Measurements from ENCODE around the gene NANP. TPM values are rescaled to one million over a fixed set of nuclear protein-coding genes. Genes with fewer than 3 reads are reported as not detected.
"Not testable (repeated sequence)": the region's sequence is repeated elsewhere in the genome, so short reads cannot be mapped to it uniquely, and the experiment has no call there.

Gene NANP, protein sequence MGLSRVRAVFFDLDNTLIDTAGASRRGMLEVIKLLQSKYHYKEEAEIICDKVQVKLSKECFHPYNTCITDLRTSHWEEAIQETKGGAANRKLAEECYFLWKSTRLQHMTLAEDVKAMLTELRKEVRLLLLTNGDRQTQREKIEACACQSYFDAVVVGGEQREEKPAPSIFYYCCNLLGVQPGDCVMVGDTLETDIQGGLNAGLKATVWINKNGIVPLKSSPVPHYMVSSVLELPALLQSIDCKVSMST
- 8.2 and 8.9 TPM in 2 replicates for total RNA-seq

DNA sequence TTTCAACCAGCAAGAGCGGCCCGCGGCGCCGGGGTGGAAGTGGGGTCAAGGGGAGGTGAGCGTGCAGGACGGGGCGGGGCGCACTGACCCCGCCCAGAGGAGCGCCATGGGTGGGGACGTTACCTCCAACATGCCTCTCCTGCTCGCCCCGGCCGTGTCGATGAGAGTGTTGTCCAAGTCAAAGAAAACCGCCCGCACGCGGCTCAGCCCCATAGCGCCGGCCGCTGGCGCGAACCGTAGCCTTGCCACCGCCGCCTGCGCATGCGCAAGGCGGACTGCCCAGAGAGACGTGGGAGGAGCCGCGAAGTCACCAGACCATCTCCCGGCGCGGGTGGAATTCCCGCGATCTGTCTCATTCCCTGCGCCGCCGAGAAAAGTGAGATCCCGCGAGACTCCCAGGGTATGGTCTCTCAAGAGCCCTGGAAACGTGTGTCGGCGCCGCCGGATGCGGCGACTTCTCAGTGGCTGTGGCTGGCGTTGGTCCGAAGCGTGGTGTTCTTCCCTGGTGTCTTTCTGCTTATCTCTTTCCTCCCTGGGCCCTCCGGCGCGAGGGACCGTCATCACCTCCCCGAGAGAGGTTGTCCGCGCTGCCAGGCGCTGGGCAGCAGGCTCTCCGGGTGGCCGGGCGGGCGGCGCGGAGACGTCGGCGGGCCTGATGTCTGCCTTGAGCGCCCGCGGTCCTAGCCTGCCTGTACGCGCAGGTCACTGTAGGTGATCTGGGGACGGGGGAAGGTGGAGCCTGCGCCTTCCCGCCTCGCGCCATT, at the start of gene NANP:
Gene NANP (minus strand): TSS at position 279 of the 764 bp plus-strand sequence. CDS start 66 bp downstream, at position 213.
- peak; percentile 94 for DNase-seq (ENCODE audit: low read depth)

DNA sequence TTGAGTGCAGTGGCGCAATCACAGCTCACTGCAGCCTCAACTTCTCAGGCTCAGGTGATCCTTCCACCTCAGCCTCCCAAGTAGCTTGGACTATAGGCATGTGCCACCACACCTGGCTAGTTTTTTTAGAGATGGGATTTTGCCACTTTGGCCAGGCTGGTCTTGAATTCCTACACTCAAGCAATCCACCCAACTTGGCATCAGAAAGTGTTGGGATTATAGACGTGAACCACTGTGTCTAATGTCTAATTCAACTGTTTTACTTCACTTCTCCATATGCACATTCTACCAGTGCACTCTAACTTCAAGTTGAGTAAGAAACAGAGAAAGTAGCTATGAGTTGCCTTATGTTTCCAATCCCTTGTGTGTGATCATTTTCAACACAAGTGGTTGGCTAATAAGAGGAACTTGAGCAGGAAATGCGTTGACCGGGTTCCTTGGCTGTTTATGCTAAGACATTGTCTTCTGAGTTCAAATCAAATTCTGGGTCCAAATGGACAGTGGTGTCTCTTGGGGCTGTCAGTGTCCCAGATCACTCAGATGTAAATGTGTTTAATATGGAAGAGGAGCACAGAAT, 48.9 kb upstream of the NANP start:
- no peak for DNase-seq (ENCODE audit: low read depth)

DNA sequence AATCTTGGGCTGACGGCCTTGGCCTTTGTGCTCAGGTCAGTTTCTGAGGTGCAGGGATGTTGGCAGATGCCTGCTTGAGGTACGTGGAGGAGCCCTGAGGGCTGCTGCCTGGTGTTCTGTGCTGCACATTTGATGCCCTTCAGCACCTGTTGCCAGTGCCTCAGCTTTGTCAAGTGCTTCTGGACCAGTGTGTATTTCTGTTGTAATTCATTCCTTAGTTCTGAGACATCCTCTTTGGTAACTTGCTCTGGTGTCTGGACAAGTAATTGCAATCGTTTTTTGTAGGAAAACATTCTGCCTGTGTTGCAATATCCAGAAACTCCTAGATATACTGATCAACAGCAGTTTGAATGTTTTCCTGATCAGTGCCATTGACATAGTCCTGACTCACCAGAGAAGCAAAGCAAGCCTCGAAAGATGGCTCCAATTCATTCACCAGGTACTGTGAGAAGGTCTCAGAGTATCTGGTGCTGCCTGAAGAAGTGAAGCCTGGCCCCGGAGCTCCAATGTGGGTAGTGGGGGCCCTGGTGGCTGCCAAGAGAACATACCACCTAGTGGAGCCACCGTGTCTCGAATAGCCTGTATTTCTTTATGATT, 46.1 kb upstream of the NANP start:
- peak; percentile 69 for DNase-seq (ENCODE audit: low read depth)

DNA sequence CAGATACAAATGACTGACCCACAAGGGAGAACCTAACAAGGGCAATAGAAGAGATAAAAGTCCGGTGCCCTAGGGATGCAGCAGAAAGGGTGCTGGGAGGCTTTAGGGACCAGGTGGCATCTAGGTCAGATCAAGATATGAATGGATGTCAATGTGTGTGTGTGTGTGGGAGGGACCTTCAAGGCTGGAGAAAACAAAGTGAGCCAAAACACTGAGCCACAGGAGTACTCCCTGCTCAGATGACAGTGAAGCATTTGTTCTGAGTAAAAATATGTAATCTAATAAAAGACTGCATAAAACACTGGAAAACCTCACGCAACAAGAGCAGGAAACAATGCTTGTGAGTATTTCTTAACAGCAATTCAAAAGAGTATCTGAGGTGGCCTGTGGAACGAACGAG, 44.6 kb upstream of the NANP start:
- DNase-seq (ENCODE audit: low read depth), result no peak

DNA sequence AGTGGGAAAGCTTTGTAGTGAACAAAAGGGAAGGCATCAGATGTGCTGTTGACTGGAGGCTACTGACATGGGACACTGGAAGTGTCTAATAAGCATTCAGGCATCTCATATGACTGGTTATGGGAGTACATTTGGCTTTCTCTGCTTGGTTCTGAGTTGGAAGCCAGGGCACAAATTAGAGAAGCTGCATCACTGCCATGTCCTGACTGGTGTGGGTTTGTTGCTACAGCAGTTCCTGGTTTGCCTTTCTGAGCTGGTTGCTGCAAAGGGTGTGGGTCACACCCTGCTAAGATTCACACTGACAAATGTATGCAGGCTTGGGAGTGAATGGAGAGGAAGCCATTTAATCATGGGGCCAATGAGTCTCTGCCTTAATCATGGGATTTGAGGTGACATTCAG, 36.2 kb upstream of the NANP start:
- no peak for DNase-seq (ENCODE audit: low read depth)

DNA sequence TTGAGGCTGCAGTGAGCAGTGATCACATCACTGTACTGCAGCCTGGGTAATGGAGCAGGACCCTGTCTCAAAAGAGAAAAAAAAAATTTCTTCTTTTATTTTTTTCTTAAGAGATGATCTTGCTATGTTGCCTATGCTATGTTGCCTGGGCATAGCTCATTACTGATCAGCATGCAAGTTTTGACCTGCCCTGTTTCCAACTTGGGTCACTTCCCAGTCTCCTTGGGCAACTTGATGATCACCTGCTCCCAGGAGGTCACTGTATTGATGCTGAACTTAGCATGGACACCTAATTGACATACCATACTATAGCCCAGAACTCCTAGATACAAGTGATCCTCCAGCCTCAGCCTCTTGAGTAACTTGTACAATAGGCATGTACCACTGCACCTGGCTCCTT, 30.7 kb upstream of the NANP start:
- no peak for DNase-seq (ENCODE audit: low read depth)

DNA sequence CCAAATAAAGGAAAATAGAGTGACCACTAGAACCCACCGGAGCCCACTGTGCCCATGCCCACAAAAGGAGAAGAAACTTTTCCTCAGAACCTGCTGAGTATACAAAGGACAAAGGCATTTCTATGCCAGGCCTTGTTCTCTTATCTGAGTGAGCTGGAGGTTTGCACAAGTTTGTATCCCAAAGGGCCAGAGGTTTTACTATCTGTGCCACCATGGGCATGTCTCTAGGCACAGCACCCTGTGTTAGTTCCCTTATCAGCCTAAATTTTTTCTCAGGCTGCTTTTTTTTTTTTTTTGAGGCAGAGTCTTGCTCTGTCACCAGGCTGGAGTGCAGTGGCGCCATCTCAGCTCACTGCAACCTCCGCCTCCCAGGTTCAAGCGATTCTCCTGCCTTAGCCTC, 29.1 kb upstream of the NANP start:
- DNase-seq (ENCODE audit: low read depth), result not testable (repeated sequence)

DNA sequence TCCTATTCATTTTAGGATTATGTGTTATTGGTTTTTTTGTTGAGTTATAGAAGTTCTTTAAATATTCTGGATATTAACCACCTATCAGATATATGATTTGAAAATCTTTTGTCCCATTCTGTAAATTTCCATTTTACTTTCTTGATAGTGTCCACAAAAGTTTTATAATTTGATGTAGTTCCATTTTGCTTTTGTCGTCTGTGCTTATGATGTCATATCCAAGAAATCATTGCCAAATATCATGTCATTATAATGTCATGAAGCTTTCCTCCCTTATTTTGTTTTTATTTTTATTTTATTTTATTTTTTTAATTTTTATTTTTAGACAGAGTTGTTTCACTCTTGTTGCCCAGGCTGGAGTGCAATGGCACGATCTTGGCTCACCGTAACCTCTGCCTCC, 21.0 kb upstream of the NANP start:
- no peak for DNase-seq (ENCODE audit: low read depth)

DNA sequence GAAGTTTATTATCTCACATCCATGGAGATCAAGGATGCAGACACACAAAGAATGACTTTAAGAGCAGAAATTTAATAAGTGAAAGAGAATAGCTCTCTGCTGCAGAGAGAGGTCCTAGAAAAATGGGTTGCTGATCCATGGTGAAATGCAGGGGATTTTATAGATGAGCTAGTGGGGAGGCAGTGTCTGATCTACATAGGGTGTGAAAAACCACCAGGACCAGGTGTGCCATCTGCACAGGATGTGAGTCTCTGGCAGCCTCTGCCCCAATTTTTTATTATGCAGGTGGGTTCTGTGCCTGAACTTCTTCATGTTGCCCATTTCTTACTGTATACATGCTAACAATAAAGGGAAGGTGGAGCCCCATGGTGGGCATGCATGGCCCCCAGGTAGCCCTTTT, 19.9 kb upstream of the NANP start:
- DNase-seq (ENCODE audit: low read depth), result no peak

DNA sequence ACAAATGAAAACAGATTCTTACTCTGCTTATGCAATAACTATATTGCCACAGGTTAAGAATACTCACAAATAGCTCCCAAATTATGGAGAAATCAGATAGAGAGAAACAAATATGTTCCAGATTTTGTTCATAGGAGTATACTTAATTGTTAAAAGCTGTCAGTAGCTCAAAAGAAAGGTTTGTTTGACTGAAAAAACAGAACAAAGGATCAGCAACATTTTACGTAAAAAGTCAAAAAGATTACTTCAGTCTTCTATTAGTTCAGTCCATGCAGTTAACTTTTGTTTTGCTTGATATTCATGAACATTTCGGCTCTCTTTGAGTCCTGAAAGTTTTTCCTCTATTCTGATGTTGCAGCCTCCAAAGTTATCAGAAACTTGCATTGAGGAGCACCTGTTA, 13.4 kb upstream of the NANP start:
- DNase-seq (ENCODE audit: low read depth), result no peak

DNA sequence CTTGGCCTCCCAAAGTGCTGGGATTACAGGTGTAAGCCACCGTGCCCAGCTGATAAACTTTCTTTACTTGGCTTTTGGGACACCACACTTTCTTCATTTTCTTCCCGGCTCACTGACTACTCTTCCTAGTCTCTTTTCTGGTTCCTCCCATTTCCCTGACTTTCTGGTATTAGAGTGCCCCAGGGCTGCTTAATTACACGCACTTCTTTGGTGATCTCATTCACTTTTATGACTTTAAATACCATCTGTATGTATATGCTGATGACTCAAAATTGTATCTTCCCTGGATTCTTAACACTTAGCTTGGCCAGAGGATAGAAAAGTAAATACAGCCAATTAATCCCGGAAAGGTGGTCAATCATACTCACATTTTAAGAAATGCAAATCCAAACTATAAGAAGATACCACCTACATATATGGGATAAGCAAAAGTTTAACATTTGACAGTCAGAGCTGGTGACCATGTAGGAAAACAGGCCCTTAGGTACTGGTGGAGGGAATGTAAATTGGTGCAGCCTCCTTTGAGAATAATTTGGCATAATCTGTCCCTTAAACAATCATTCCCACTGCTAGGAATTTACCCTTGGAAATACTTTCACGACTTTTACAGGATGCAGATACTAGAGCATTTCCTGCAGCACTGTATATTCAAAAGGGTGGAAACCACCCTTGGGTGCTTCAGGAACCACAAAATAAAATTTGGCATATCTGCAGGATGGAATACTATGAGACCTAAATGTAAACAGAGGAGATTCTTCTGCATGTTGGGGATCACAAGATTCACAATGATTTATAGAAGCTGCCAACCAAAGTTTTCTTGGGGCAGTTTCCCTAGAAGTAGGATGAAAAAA, 9.4 kb upstream of the NANP start:
- no peak for DNase-seq (ENCODE audit: low read depth)

DNA sequence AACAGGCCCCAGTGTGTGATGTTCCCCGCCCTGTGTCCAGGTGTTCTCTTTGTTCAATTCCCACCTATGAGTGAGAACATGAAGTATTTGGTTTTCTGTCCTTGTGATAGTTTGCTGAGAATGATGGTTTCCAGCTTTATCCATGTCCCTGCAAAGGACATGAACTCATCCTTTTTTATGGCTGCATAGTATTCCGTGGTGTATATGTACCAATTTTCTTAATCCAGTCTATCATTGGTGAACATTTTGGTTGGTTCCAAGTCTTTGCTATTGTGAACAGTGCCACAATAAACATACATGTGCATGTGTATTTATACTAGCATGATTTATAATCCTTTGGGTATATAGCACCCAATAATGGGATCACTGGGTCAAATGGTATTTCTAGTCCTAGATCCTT, 6.8 kb upstream of the NANP start:
- DNase-seq (ENCODE audit: low read depth), result not testable (repeated sequence)

DNA sequence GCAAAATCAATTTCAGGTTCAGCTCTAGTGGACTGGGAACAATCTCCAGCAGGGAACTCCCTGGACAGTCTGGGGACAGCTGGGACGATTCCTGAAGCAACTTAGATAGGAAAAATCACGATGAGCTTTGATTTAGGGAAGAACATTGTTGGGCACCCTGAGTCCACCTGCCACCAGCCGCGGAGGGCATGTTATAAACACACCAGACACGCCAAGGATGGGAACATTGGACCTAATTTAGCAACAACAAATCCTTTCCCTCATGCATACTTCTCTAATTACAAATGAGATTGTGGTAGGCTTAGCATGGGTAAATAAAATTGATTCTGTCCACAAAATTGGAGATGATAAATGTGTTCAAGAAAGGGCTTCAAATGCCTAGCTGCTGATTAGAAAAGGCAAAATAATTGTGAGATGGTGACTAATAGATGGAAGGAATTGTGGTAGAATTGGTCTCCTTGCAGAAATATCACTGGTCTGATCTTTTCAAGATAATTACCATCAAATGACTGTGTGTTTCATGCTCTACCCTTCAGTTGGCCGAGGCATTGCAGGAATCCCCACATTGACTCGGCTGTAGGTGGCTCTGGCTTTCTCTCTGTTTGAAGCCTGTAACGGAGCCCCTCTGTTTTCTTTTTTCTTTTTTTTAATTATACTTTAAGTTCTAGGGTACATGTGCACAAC, 6.1 kb upstream of the NANP start:
- DNase-seq (ENCODE audit: low read depth), result no peak

DNA sequence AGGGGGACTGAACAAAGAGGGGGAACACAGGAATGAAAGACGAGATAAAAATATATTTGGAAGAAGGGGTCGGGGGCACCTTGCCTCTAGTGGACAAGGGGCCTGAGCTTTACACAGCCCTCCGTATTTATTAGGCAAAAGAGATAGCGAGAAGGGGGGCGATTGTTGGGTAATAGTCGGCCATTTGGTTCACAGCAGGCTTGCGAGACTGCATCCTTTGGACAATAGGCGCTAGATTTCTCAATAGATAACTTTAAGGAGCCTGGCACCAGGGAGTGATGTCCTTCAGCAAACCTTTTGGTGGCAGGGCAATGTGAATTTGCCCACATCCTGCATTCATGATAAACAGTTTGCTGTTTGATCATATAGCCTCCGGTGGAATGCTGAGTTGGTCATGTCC, 3.0 kb upstream of the NANP start:
- no peak for DNase-seq (ENCODE audit: low read depth)

DNA sequence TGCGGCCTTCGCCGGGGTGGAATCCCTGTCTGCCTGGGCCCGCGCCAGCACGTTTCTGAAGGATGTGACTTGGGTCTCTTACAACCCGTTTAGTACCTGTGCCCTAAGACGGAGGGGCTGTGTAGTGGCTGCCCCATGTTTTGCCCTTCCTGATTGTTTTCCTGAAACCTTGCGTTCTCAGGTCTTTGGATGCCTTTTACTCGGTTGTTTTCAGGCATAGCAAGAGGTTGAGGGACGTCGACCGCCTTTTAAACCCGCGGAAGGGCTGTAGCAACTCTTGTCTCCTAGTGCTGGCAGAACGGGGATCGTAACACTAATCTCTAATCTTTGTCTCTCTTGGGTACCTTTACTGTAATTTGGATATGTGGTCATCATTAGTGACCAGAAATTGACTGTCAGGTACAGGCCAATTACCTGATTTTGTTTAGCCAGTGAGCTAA, 706 bp upstream of the NANP start:
- DNase-seq (ENCODE audit: low read depth), result no peak

DNA sequence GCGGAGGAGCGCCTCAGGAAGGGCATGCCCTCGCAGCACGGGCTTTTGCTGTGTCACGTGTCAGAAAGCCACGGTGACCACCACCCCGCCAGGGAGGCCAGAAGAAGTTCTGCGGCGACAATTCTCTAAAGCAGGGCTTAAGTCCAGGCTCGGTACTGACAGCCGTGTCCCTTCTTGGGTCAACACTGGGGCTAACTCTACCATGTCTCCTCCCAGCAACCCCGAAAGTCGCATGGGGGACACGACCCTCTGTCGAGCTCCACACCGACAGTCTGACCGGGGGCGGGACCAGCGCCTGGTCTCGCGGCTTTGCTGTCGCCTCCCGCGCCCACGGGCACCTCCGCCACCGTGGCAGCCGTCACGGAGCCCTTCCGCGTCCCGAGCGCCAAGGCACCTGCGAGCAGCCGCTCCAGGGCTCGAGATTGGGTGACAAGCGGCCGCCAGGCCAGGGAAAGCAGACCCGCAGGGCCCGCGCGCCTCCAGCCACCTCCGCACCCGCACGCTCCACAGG, 534 bp downstream of the NANP start:
- no peak for DNase-seq (ENCODE audit: low read depth)

DNA sequence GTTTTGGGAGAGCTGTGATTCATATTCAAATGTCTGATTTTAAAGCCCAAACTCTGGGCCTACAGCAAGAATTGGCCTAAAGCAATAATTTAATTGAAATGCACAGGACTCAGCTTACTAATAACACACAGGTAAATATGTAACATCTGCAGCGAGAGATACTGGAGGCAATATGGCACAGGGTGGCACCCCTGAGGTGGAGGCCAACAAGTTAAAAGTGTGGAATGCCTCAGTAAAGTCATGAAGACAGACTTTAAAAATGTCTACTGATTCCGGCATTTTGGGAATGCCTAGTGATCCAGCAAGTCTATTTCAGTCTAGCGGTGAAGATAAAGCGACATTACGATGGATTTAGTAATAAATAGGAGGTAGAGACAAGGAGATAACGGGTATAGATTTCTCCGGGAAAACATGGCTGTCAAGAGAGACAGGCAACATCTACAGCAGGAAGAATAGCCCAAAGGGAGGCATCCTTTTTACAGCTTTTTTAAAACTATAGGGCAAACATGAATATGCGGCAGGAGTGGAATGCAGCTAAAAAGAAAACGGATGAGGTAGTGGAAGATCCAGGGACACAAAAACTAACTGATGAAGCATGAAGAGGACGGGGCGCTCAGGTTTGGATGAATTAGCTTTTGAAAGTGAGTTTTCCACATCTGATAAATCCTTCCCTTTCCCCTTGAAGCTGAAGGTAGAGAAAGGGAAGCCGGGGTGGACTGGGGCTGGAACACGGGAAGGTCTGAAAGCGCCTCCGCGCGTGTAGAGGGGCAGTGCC, 1.2 kb downstream of the NANP start:
- no peak for DNase-seq (ENCODE audit: low read depth)

DNA sequence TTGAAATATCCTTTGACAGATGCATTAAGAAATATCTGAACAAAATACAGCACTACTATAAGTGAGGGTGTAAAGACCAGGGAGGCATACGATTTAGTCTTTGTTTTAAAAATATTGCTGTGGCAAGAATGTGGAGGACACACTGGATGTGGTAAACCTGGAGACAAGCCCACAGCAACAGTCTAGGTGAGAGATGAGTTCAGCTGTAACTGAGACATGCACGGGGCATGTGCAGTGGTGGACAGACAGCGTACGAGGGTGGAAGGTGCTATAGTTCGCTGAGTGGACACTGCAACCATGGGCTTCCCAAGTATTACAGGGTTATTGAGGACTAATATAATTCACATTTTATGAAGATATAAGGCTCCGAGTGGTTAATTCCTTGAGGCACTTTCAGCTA, 1.8 kb downstream of the NANP start:
- no peak for DNase-seq (ENCODE audit: low read depth)

DNA sequence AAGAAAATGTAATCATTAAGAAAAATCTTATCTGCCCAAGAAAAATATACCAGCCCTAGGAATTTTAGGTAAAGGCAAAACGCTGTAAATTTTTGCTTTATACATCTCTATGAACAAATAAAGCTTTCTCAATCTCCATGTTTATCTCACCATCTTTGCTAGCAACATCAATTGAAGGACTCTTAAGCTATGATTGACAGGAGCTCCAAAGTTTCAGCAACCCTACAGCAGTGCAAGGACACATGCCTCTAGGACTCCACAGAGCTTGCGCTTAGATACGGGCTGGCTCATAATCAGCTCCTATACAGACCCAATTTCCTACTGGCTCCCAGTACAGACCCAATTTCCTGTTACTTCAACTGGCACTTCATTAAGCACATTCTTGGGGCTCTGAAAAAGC, 4.3 kb downstream of the NANP start:
- DNase-seq (ENCODE audit: low read depth), result no peak

DNA sequence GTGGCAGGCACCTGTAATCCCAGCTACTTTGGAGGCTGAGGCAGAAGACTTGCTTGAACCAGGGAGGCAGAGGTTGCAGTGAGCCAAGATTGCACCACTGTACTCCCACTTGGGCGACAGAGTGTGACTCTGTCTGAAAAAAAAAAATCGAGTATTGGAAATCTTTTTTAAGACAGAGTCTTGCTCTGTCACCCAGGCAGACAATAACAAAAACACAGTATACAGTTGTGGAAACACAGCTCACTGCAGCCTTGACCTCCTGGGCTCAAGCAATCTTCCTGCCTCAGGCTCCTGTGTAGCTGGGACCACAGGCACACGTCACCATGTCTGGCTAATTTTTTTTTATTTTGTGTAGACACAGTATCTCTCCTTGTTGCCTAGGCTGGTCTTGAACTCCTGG, 15.0 kb downstream of the NANP start:
- DNase-seq (ENCODE audit: low read depth), result peak; percentile 48
